Stimulated activated CD8-positive, alpha-beta memory T cell treated with anti-CD3 and anti-CD28 coated beads, Interleukin-15, amount 100 ng/mL, for 4 hours (primary cell): ENCODE results near the gene MANSC1.
A peak's percentile ranks its signal among the peaks of the same experiment; 100 is the strongest.

Experiments
- DNase-seq, 2 donors: peaks; one replicate each; pipeline ENCODE4 v3.0.0-alpha.2; 2020; ENCODE audit warnings: low read depth in 2 of 2

MANSC1 gene

DNA sequence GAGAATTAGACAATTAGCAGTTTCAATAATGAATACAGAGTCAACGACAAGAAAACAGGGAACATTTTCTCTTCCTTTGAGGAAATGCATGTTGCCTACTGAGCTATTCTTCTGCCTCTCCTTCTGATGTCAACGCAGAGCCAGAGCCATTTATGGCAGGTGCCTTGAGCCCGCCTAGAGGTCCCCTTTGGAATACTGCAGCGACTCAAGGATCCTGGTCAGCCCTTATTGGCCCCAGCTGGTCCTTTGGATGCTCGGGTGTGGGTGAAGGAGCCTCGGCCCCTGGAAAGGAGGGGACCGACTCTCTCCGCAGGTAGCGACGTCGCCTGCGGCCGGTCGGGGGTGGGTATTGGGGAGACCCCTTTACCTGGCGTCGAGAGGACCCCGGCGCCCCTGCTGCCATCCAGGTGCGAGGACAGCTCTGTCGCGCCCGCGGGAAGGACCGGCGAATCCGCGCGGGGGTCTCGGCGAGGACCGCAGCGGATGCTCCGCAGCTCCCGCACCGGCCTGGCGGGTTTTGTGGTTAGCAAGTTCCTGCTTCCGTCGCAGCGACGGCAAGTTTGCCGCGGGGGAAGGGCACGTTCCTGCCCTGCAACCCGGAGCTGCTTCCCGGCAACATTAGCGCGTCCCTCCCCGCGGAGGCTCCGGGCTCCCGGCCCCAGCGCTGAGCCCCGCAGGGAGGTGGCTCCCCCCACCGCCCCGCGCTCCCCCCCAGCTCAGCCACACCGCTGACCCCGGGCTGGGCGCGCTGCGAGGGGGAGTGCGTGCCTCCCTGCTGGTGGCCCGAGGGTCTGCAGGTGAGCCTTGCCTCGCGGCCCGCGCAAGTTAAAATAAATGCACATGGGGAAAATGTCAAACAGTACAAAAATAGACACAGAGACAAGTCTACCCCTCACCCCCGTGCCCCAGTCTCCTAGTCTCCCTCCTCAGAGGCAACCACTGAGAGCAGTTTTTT lies at the start of gene MANSC1:
TSS of gene MANSC1 (minus strand) at position 532 of the 955 bp plus-strand sequence. CDS start 6,928 bp downstream, outside the sequence.
- DNase-seq: peak in 1 of 2 donors; percentile 2

DNA sequence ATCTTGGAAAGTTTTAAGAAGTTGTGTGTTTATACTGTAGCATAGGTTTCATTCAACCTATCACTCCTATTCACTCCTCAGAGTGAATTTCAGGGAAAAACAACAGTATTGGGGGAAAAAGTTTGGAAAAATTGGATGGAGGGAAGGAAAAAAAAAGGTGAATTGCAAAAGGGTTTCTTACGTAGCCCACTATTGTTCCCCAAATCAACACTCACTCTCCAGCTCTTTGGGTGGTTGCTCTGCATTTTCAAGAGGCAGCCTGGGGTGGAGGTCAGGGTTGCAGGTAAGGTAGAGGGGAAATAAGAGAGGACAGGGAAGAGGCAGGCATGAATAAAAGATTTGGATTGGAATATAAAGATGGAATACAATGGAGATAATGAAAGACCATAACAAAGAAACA lies 49.1 kb upstream of the MANSC1 start:
- DNase-seq: no peak

DNA sequence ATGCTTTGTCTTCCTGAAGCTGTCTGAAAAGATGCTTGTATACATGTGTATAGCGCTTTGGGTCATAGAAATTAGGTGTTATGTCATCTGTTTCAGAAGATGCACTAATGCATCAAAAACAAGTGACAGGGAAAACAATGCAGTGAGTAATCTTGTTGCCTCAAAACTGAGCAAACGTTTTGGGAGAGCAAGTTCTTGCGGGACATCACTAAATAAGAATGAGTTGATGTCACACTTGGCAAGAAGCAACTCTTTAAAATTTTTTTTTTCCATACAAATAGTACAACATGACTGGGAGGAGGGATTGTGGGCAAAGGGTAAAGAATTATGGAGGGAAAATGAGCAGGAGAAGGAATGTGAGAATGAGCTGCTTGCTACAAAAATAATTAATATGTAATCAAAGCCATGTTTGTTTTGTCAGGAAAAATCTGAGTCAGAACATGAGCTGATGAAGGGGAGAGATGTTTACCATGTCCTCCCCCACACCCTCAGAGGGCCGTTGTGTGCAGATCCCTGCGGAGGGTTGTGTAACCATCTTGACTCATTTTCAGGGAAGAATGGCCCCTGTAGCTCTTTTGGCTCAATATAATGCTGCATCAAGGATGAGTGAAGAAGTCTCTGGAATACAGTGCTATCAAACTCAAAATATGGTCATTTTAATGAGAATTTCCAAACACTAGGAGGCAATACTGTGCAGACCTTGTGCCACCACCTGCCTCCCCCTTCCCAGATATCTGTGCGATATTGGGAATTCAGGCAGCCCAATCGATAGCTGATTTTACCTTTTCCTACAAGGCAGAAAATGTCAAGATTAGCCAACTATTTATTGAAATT lies 48.2 kb upstream of the MANSC1 start:
- DNase-seq: no peak

GRCh38 chr12:12397184-12397583 lies 47.1 kb upstream of the MANSC1 start:
- DNase-seq: no peak

GRCh38 chr12:12396694-12397093 lies 46.7 kb upstream of the MANSC1 start:
- DNase-seq: no peak

DNA sequence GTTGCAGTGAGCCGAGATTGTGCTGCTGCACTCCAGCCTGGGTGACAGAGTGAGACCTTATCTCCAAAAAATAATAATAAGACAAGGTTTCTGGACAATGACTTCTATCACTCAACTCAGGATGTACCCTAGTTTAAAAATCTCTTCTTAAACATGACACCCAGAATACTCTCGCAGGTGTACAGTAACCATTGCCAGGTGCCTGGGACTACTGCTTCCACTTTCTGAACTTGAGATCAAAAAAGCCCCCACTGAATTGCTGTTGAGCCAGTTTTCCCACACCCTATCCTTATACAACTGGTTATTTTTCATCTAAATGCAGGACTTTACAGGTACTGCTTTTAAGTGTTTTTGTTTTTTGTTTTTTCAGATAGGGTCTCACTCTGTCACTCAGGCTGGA lies 43.1 kb upstream of the MANSC1 start:
- DNase-seq: no peak

DNA sequence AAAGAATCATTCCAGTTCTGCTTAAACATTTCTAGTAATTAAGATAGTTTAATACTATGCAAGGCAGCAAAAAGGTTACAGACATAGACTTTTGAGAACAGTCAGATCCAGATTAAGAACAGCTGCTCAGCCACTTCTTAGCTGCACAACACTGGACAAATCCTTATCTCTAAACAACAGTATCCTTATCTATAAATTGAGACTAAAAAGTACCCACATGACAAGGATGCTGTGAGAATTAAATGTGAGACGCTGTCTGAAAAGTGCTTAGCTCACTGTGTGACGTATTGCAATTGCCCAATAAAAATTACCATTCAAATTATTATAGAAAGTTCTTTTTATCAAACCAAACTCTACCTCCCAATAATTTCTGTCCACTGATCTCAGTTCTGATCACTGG lies 42.4 kb upstream of the MANSC1 start:
- no peak for DNase-seq

- no peak for DNase-seq
Observed at GRCh38 chr12:12387501-12387900, 37.5 kb upstream of the MANSC1 start.

GRCh38 chr12:12384571-12385340 lies 34.7 kb upstream of the MANSC1 start:
- peak in 1 of 2 donors; percentile 4 for DNase-seq

DNA sequence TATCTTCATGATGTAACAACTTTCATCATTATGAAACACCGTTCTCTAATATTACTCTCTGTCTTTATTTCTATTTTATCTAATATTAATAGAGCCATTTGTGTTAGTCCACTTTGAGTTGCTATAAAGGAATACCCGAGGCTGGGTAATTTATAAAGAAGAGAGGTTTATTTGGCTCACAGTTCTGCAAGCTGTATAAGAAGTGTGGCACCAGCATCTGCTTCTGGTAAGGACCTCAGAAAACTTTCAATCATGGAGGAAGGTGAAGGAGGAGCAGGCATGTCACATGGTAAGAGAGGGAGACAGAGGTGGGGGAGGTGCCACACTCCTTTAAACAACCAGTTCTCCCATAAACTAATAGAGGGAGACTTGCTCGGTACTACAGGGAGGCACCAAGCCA lies 31.9 kb upstream of the MANSC1 start:
- DNase-seq: no peak

DNA sequence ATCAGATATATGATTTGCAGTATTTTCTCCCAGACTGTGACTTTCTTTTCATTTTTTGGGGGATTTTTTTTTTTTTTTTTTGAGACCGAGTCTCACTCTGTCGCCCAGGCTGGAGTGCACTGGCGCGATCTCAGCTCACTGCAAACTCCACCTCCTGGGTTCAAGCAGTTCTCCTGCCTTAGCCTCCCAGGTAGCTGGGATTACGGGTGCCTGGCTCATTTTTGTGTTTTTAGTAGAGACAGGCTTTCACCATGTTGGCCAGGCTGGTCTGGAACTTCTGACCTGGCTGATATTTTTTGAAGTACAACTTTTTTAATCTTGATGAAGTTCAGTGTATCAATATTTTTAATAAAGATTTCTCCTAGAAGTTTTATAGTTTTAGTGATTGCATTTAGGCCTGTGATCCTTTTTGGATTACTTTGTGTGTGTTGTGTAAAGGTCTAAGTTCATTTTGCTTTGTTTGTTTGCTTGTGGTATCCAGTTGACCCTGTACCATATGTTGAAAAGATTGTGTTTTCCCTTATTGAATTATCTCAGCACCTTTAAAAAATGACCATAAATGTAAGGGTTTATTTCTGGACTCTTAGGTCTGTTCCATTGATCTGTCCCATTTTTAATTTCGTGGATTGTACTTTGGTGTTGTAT lies 31.0 kb upstream of the MANSC1 start:
- DNase-seq: no peak

- no peak for DNase-seq
Observed at GRCh38 chr12:12379831-12380730, 30.0 kb upstream of the MANSC1 start.

DNA sequence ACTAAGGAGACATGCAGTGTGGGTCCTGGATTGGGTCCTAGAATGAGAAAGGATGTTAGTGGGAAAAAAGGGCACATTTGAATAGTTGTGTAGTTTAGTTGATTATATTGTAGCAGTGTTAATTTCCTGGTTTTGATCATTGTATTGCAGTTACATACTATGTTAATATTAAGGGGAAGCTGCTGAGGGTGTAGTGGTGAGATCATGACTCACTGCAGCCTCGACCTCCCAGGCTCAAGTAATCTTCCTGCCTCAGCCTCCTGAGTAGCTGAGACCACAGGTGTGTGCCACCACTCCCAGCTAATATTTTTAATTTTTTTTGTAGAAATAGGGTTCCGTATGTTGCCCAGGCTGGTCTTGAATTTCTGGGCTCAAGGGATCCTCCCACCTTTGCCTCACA lies 28.6 kb upstream of the MANSC1 start:
- no peak for DNase-seq

- no peak for DNase-seq
Observed at GRCh38 chr12:12376646-12377448, 26.8 kb upstream of the MANSC1 start.

- DNase-seq: no peak
Observed at GRCh38 chr12:12372946-12373722, 23.1 kb upstream of the MANSC1 start.

DNA sequence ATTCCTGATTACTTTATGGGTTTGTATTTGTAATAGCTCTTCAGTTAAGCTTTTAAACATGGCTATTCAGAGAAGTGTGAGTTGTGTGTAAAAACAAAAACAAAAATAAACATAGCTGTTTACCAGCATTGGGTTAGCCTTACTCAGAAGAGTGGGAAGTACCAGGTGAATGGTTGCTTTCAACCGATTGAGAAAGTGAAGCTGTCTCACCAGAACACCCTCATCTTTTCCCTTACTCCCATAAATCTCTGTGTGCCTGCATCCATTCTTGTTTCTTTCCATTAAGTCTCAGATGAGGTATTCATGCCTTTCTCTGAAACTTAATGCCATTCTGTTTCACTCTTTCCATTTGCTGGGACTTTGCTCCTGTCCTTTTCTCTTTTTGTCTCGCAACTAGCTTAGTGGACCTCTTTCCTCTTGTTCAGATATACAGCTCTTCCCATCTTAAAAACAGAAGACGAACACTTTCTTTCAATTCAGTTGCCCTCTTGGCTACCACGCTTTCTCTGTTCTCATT lies 17.5 kb upstream of the MANSC1 start:
- no peak for DNase-seq

DNA sequence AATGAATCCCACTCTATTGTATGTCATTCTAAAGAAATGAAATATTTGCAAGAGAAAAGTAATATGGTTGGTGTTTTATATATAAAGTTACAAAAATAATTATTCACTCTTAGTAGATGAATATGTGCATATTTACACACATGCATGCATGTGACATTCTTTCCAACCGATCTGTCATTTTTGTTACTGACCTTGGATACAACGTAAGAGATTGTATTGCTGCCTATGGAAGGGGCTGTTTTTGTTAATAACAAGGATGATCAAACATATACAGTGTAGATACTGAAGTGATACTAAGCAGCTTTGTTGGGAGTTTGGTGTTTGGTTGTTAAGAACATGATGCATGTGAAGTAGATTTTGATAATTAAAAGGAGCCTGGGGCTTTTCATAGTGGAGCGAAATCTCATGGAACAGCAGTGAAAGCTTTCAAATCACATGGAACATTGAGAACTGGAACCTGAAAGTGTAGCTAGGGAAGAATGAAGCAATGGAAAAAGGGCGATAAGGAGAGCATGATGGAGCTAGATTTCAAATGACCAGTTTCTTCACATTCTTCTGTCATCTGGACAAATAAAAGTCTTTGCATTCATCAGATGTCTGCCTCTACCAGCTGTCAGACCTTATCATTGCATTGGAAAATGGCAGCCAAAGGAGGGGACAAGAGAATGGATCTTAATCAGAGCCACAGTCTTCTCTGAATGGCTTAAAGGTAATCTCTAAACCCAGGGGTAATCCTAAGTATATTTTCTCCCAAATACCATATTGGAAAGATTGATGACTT lies 16.8 kb upstream of the MANSC1 start:
- DNase-seq: no peak
